CD1c-positive myeloid dendritic cell (primary cell): ENCODE data around the gene DPYSL5.
A peak's percentile ranks its signal among the peaks of the same experiment; 100 is the strongest.
"Not testable (repeated sequence)": the region's sequence is repeated elsewhere in the genome, so short reads cannot be mapped to it uniquely, and the experiment has no call there.

Experiments used
- DNase-seq: peaks from one replicate; pipeline ENCODE4 v3.0.0-alpha.2; 2016; ENCODE audit errors: extremely low spot score

Gene DPYSL5

GRCh38 chr2:26901326-26902183 is 53.6 kb downstream of the DPYSL5 start:
- no peak for DNase-seq

- DNase-seq: no peak
These were observed 55.7 kb downstream of the DPYSL5 start for GRCh38 chr2:26903676-26904075.

GRCh38 chr2:26904839-26905238 is 56.9 kb downstream of the DPYSL5 start:
- no peak for DNase-seq

- DNase-seq: no peak
These were observed 57.6 kb downstream of the DPYSL5 start for GRCh38 chr2:26905341-26906198.

- DNase-seq: no peak
These were observed 59.5 kb downstream of the DPYSL5 start for GRCh38 chr2:26907416-26907815.

GRCh38 chr2:26910176-26910575 is 62.2 kb downstream of the DPYSL5 start:
- no peak for DNase-seq

- DNase-seq: no peak
These were observed 64.3 kb downstream of the DPYSL5 start for GRCh38 chr2:26911911-26912861.

- DNase-seq: no peak
These were observed 65.7 kb downstream of the DPYSL5 start for GRCh38 chr2:26913606-26913998.

- DNase-seq: no peak
These were observed 66.2 kb downstream of the DPYSL5 start for GRCh38 chr2:26913999-26914658.

- no peak for DNase-seq
These were observed 66.9 kb downstream of the DPYSL5 start for GRCh38 chr2:26914659-26915310.

- no peak for DNase-seq
These were observed 67.4 kb downstream of the DPYSL5 start for GRCh38 chr2:26915316-26915715.

GRCh38 chr2:26916128-26916692 is 68.3 kb downstream of the DPYSL5 start:
- DNase-seq: no peak

- no peak for DNase-seq
These were observed 69.4 kb downstream of the DPYSL5 start for GRCh38 chr2:26917135-26917836.

GRCh38 chr2:26921323-26921722 is 73.4 kb downstream of the DPYSL5 start:
- DNase-seq: no peak

GRCh38 chr2:26922405-26923188 is 74.7 kb downstream of the DPYSL5 start:
- peak; percentile 62 for DNase-seq

- DNase-seq: not testable (repeated sequence)
These were observed 75.2 kb downstream of the DPYSL5 start for GRCh38 chr2:26923189-26923466.

GRCh38 chr2:26924731-26925099 is 76.8 kb downstream of the DPYSL5 start:
- DNase-seq: no peak

GRCh38 chr2:26925100-26925791 is 77.3 kb downstream of the DPYSL5 start:
- DNase-seq: no peak

GRCh38 chr2:26927221-26927620 is 79.3 kb downstream of the DPYSL5 start:
- DNase-seq: no peak
